IMR-90 (cell line): ENCODE data around the gene MROH2A. TPM values are rescaled to one million over a fixed set of nuclear protein-coding genes. Genes with fewer than 3 reads are reported as not detected.

Experiments used
- ATAC-seq: fragments of 200-7000 bp; cut with Tn5 transposase; 2 replicates; pipeline ENCODE4 v1.9.1; 2020; ENCODE audit warnings: low read depth, mild to moderate bottlenecking, moderate library complexity
- BruUV-seq: library from RNA; stranded (reverse); fragments of 400-500 nt; replicated peaks from 2 replicates; lab custom pipeline; 2021; lab: Mats Ljungman, UMichigan
- CTCF ChIA-PET: fragments of 300-600 bp; formaldehyde crosslinking; extraction: SDS; loops from one replicate; lab custom pipeline; 2021; ENCODE audit warnings: antibody characterized with exemption; lab: Yijun Ruan, JAX
- POLR2A ChIA-PET: fragments of 300-600 bp; sonication (Branson Sonifier 250); formaldehyde crosslinking; loops from one replicate; lab custom pipeline; 2022; ENCODE audit warnings: antibody characterized with exemption; ENCODE audit not compliant: unreplicated experiment; lab: Charles Lee
- DNase-seq: peaks from one replicate; pipeline ENCODE4 v3.0.0; 2013
- H2AFZ ChIP-seq: replicated peaks from 2 replicates; pipeline ENCODE3; 2013; ENCODE audit warnings: low read length, mild to moderate bottlenecking; ENCODE audit not compliant: poor library complexity
- H2AK5ac ChIP-seq: 2 replicates; pipeline ENCODE4 v1.6.1; 2013; ENCODE audit warnings: low read depth, low read length, inconsistent platforms
- H2AK9ac ChIP-seq: replicated peaks from 2 replicates; pipeline ENCODE3; 2013; ENCODE audit warnings: mild to moderate bottlenecking, low read depth, low read length, moderate library complexity; ENCODE audit not compliant: poor library complexity
- H2BK120ac ChIP-seq: 2 replicates; pipeline ENCODE4 v1.6.1; 2013; ENCODE audit warnings: low read depth, low read length, inconsistent platforms
- H2BK15ac ChIP-seq: 3 replicates; pipeline ENCODE4 v1.6.1; 2013; ENCODE audit warnings: low read depth, low read length, inconsistent platforms
- H2BK20ac ChIP-seq: 2 replicates; pipeline ENCODE4 v1.6.1; 2013; ENCODE audit warnings: low read depth, mild to moderate bottlenecking, inconsistent platforms, low read length, moderate library complexity
- H2BK5ac ChIP-seq: 2 replicates; pipeline ENCODE4 v1.6.1; 2013; ENCODE audit warnings: mild to moderate bottlenecking, low read depth, low read length, inconsistent platforms; ENCODE audit not compliant: poor library complexity, severe bottlenecking
- H3K14ac ChIP-seq: replicated peaks from 2 replicates; pipeline ENCODE4 v1.6.1; 2013; ENCODE audit warnings: low read depth, low read length, inconsistent platforms
- H3K18ac ChIP-seq: 2 replicates; pipeline ENCODE4 v1.6.1; 2013; ENCODE audit warnings: low read depth, low read length, control low read depth
- H3K23ac ChIP-seq: 2 replicates; pipeline ENCODE4 v1.6.1; 2013; ENCODE audit warnings: low read depth, low read length, inconsistent platforms
- H3K27ac ChIP-seq: 2 replicates; pipeline ENCODE4 v1.5.1; 2013; ENCODE audit warnings: mild to moderate bottlenecking, control low read depth, low read length; ENCODE audit not compliant: insufficient read depth
- H3K27me3 ChIP-seq: 2 replicates; pipeline ENCODE4 v1.6.1; 2013; ENCODE audit warnings: low read length; ENCODE audit not compliant: control insufficient read depth, insufficient read depth
- H3K36me3 ChIP-seq: 2 replicates; pipeline ENCODE4 v1.6.1; 2013; ENCODE audit warnings: low read length, mixed read lengths; ENCODE audit not compliant: control insufficient read depth, insufficient read depth
- H3K4ac ChIP-seq: 2 replicates; pipeline ENCODE4 v1.6.1; 2013; ENCODE audit warnings: low read depth, low read length, inconsistent platforms
- H3K4me1 ChIP-seq: 2 replicates; pipeline ENCODE4 v1.6.1; 2013; ENCODE audit warnings: low read length, mixed read lengths; ENCODE audit not compliant: control insufficient read depth, insufficient read depth
- H3K4me2 ChIP-seq: 2 replicates; pipeline ENCODE4 v1.6.1; 2013; ENCODE audit warnings: low read depth, mild to moderate bottlenecking, control low read depth, low read length, moderate library complexity
- H3K4me3 ChIP-seq: 2 replicates; pipeline ENCODE4 v1.5.1; 2013; ENCODE audit warnings: low read depth, mild to moderate bottlenecking, control low read depth, low read length, moderate library complexity; ENCODE audit not compliant: insufficient read depth
- H3K56ac ChIP-seq: 2 replicates; pipeline ENCODE4 v1.6.1; 2013; ENCODE audit warnings: low read length, inconsistent platforms; ENCODE audit not compliant: insufficient read depth; ENCODE audit errors: extremely low read depth
- H3K79me1 ChIP-seq, 2 experiments: 2 replicates each; pipeline ENCODE4 v1.6.1; 2013; ENCODE audit warnings: low read length in 2 of 2, inconsistent platforms in 1 of 2, low read depth in 1 of 2
- H3K9ac ChIP-seq: 2 replicates; pipeline ENCODE4 v1.6.1; 2013; ENCODE audit warnings: low read depth, low read length, control low read depth
- H3K9me1 ChIP-seq: 2 replicates; pipeline ENCODE4 v1.6.1; 2013; ENCODE audit warnings: low read length, inconsistent platforms; ENCODE audit not compliant: insufficient read depth
- H3K9me3 ChIP-seq: 2 replicates; pipeline ENCODE4 v1.6.1; 2013; ENCODE audit warnings: low read length; ENCODE audit not compliant: control insufficient read depth, insufficient read depth
- H4K20me1 ChIP-seq: 2 replicates; pipeline ENCODE4 v1.6.1; 2013; ENCODE audit warnings: low read length, inconsistent platforms; ENCODE audit not compliant: insufficient read depth
- H4K5ac ChIP-seq: 2 replicates; pipeline ENCODE4 v1.6.1; 2013; ENCODE audit warnings: mild to moderate bottlenecking, low read depth, low read length, control low read depth
- H4K8ac ChIP-seq, 2 experiments: 2 replicates each; pipeline ENCODE4 v1.6.1; 2013; ENCODE audit warnings: low read depth in 2 of 2, low read length in 2 of 2, control low read depth in 1 of 2, inconsistent platforms in 1 of 2
- H4K91ac ChIP-seq: 2 replicates; pipeline ENCODE4 v1.6.1; 2013; ENCODE audit warnings: low read depth, low read length, inconsistent platforms; ENCODE audit not compliant: insufficient read depth
- BHLHE40 ChIP-seq: fragments of 150-350 bp; IDR thresholded peaks from 2 replicates; pipeline ENCODE4 v1.6.1; 2016; ENCODE audit warnings: mild to moderate bottlenecking, low read depth, low read length
- CEBPB ChIP-seq: IDR thresholded peaks from 2 replicates; pipeline ENCODE4 v1.6.1; 2012; ENCODE audit warnings: low read depth, low read length, improper control_type of control experiment
- CHD1 ChIP-seq: IDR thresholded peaks from 2 replicates; pipeline ENCODE4 v1.6.1; 2012; ENCODE audit warnings: low read depth, low read length, improper control_type of control experiment
- MAFK ChIP-seq: IDR thresholded peaks from 2 replicates; pipeline ENCODE4 v1.6.1; 2012; ENCODE audit warnings: low read depth, low read length, improper control_type of control experiment
- MAZ ChIP-seq: IDR thresholded peaks from 2 replicates; pipeline ENCODE4 v1.6.1; 2012; ENCODE audit warnings: low read depth, mild to moderate bottlenecking, low read length, improper control_type of control experiment, moderate library complexity, borderline replicate concordance
- MXI1 ChIP-seq: IDR thresholded peaks from 2 replicates; pipeline ENCODE4 v1.6.1; 2012; ENCODE audit warnings: low read depth, mild to moderate bottlenecking, low read length, moderate library complexity, borderline replicate concordance
- NFE2L2 ChIP-seq: fragments of 150-350 bp; IDR thresholded peaks from 2 replicates; pipeline ENCODE4 v1.6.1; 2016; ENCODE audit warnings: low read depth, mild to moderate bottlenecking, low read length
- RAD21 ChIP-seq: IDR thresholded peaks from 2 replicates; pipeline ENCODE4 v1.6.1; 2012; ENCODE audit warnings: low read length, improper control_type of control experiment
- RCOR1 ChIP-seq: IDR thresholded peaks from 2 replicates; pipeline ENCODE4 v1.6.1; 2012; ENCODE audit warnings: mild to moderate bottlenecking, low read length, improper control_type of control experiment; ENCODE audit not compliant: insufficient replicate concordance
- RFX5 ChIP-seq: IDR thresholded peaks from 2 replicates; pipeline ENCODE4 v1.8.0; 2012; ENCODE audit warnings: low read depth, mild to moderate bottlenecking, low read length, moderate library complexity
- SMC3 ChIP-seq: fragments of 150-350 bp; IDR thresholded peaks from 2 replicates; pipeline ENCODE4 v1.6.1; 2016; ENCODE audit warnings: low read depth, mild to moderate bottlenecking, antibody characterized with exemption, low read length, moderate library complexity
- USF2 ChIP-seq: fragments of 150-350 bp; IDR thresholded peaks from 2 replicates; pipeline ENCODE4 v1.6.1; 2017; ENCODE audit warnings: mild to moderate bottlenecking, antibody characterized with exemption, low read length, low read depth
- WGBS, 2 experiments: methylation state at CpG; one replicate each; pipeline versions ENCODE4 v1.1.5 to v1.1.7; 2013; ENCODE audit warnings: missing lambda C conversion rate in 2 of 2; ENCODE audit not compliant: insufficient read length in 1 of 2; ENCODE audit errors: extremely low coverage in 2 of 2; 5-methylcytosine and 5-hydroxymethylcytosine counted together
- dilution Hi-C: fragments of 300-500 bp; cut with HindIII; formaldehyde crosslinking; loops from one replicate; pipeline ENCODE4 v1.14.3; 2018; ENCODE audit warnings: low sequenced_read_pairs; ENCODE audit not compliant: unreplicated experiment
- in situ Hi-C: fragments of 300-500 bp; cut with MboI; formaldehyde crosslinking; loops from 3 replicates; pipeline ENCODE4 v1.14.3; 2019; ENCODE audit warnings: low sequenced_read_pairs, inconsistent platforms, mixed read lengths
- intact Hi-C: fragments of 100-400 bp; cut with micrococcal nuclease; formaldehyde crosslinking; loops from 2 replicates; pipeline ENCODE4 v1.10.0; 2022
- polyA plus RNA-seq, 3 experiments: library from polyadenylated mRNA; depleted of rRNA; stranded (reverse); fragments of >200 nt; gene quantifications; 2 replicates each; pipeline ENCODE4 v1.2.3, GENCODE V29; 2012; ENCODE audit warnings: low replicate concordance in 1 of 3
- total RNA-seq: library from RNA; depleted of rRNA; stranded (reverse); fragments of >200 nt; gene quantifications from 2 replicates; pipeline ENCODE4 v1.2.3, GENCODE V29; 2012
- TF ChIP-seq, protein P1 (sequence below): fragments of 150-350 bp; IDR thresholded peaks from 2 replicates; pipeline ENCODE4 v1.6.1; 2016; ENCODE audit warnings: low read depth, mild to moderate bottlenecking, low read length, moderate library complexity, borderline replicate concordance
- TF ChIP-seq, protein P2 (sequence below): conservative IDR thresholded peaks from 2 replicates; pipeline ENCODE4 v1.5.1; 2012; ENCODE audit warnings: mild to moderate bottlenecking, low read depth, low read length, improper control_type of control experiment

MROH2A gene
- total and polyA plus RNA-seq, 2 of the 4 experiments (the other 2 are of a cell fraction) = not detected

DNA sequence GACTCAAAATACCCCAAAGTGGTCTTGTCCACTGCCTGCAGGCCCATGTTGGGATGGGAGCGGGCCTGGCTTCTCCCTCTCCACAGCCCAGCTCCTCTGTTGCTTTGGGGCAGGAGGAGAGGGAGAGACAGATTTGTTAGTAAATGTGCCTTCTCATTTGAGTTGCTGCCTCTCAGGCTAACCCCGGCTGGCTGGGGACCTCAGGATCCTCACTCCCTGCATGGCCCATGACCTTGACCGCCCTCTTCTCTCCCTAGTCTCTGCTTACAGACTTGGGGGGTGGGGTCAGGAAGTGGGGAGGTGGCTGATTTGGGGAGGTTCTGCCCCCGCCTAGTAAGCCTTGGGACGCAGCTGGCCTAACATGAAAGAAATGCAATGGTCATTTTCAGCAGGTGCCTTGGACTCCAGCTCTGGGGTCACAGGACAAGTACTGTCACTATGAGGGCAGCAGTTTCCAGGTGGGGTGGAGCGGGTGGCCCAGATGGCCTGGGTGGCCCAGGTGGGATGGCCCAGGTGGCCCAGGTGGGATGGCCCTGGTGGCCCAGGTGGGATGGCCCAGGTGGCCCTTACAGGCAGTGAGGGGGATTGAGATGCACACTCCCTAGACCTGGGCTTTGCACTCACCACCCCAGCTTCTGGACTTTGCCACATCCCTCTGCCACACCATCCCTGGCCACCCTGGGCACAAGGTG is 52.1 kb downstream of the MROH2A start:
- peaks cover 2 to 18% of the 10 kb centered on the region in 2 experiments; a peak in 3 of 4 replicates for H3K79me1 ChIP-seq
- ATAC-seq (no peak), DNase-seq (no peak)
- TF ChIP-seq, protein P1, sequence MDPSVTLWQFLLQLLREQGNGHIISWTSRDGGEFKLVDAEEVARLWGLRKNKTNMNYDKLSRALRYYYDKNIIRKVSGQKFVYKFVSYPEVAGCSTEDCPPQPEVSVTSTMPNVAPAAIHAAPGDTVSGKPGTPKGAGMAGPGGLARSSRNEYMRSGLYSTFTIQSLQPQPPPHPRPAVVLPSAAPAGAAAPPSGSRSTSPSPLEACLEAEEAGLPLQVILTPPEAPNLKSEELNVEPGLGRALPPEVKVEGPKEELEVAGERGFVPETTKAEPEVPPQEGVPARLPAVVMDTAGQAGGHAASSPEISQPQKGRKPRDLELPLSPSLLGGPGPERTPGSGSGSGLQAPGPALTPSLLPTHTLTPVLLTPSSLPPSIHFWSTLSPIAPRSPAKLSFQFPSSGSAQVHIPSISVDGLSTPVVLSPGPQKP = no peak
- TF ChIP-seq RAD21 = no peak
- TF ChIP-seq RFX5 = no peak
- TF ChIP-seq, protein P2, sequence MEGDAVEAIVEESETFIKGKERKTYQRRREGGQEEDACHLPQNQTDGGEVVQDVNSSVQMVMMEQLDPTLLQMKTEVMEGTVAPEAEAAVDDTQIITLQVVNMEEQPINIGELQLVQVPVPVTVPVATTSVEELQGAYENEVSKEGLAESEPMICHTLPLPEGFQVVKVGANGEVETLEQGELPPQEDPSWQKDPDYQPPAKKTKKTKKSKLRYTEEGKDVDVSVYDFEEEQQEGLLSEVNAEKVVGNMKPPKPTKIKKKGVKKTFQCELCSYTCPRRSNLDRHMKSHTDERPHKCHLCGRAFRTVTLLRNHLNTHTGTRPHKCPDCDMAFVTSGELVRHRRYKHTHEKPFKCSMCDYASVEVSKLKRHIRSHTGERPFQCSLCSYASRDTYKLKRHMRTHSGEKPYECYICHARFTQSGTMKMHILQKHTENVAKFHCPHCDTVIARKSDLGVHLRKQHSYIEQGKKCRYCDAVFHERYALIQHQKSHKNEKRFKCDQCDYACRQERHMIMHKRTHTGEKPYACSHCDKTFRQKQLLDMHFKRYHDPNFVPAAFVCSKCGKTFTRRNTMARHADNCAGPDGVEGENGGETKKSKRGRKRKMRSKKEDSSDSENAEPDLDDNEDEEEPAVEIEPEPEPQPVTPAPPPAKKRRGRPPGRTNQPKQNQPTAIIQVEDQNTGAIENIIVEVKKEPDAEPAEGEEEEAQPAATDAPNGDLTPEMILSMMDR = no peak
- TF ChIP-seq MXI1 = no peak
- no peak for TF ChIP-seq BHLHE40
- TF ChIP-seq CHD1 = no peak
- TF ChIP-seq CEBPB = no peak
- no peak for TF ChIP-seq MAZ
- TF ChIP-seq SMC3 = no peak
- no peak for TF ChIP-seq NFE2L2
- TF ChIP-seq RCOR1 = no peak
- TF ChIP-seq MAFK = no peak
- TF ChIP-seq USF2 = no peak
- WGBS, 2 experiments = 100% methylated on average over 2 of the region's 6 CpGs; no CpG with 5 or more reads in 1 of the 2 experiments
- no peak overlapping the region for H3K4me3 ChIP-seq
- no peak overlapping the region for H2BK5ac ChIP-seq
- no peaks in the 10 kb centered on the region for H3K9me3 ChIP-seq
- CTCF ChIA-PET = no interaction called here
- H3K18ac ChIP-seq = no peak overlapping the region
- H3K9ac ChIP-seq = no peak overlapping the region
- no peak overlapping the region for H3K23ac ChIP-seq
- no peak overlapping the region for H2BK120ac ChIP-seq
- H2BK20ac ChIP-seq = no peak overlapping the region
- no peaks in the 10 kb centered on the region for H3K9me1 ChIP-seq
- no peaks in the 10 kb centered on the region for H4K20me1 ChIP-seq
- intact Hi-C loops = no loop called here
- no peak overlapping the region for H3K14ac ChIP-seq
- peak overlapping the region; percentile 37 for H2AFZ ChIP-seq
- no TSS peak for BruUV-seq
- no peak overlapping the region for H2AK9ac ChIP-seq
- H3K56ac ChIP-seq = no peak overlapping the region
- in situ Hi-C loops = loop anchor here (25.0 kb wide), 1 partner anchor 368 kb away; no protein-coding TSS in a partner anchor
- dilution Hi-C loops = no loop called here
- no peak overlapping the region for H3K4ac ChIP-seq
- no peak overlapping the region for H4K8ac ChIP-seq
- POLR2A ChIA-PET = no interaction called here
- H4K5ac ChIP-seq = no peak overlapping the region
- no peak overlapping the region for H3K4me2 ChIP-seq
- H3K27me3 ChIP-seq = no peaks in the 10 kb centered on the region
- no peak overlapping the region for H3K27ac ChIP-seq
- H4K91ac ChIP-seq = no peak overlapping the region
- peaks cover 3% of the 10 kb centered on the region for H3K4me1 ChIP-seq
- no peak overlapping the region for H2AK5ac ChIP-seq
- no peak overlapping the region for H2BK15ac ChIP-seq
- no peaks in the 10 kb centered on the region; the same call in 1 of the 2 replicates for H3K36me3 ChIP-seq
